ENCODE results near the gene LEFTY1. TPM values are rescaled to one million over a fixed set of nuclear protein-coding genes. Genes with fewer than 3 reads are reported as not detected.
"Not testable (repeated sequence)": the region's sequence is repeated elsewhere in the genome, so short reads cannot be mapped to it uniquely, and the experiment has no call there.

The LEFTY1 gene
- total RNA-seq, 1 donor from 2014 or later = not detected

DNA sequence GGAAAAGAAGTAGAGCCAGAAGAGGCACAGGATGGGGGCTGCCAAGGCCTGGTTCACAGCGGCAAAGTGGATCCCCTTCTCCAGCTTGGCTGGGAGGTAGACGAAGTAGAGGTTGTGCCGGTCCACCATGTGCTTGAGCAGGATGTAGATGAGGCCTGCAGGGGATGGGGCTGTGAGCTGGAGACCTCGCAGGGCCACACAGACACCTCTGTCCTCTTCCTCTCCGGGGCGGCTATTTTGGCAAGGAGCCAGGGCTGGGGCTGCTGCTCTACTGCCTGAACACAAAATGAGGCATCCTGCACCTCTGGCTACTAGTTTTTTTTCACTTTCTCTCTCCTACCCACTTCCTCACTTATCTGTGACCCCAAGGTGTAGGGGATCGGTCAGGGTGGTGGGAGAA is 39.0 kb downstream of the LEFTY1 start:
- DNase-seq (ENCODE audit: low read depth, low spot score) = no peak

DNA sequence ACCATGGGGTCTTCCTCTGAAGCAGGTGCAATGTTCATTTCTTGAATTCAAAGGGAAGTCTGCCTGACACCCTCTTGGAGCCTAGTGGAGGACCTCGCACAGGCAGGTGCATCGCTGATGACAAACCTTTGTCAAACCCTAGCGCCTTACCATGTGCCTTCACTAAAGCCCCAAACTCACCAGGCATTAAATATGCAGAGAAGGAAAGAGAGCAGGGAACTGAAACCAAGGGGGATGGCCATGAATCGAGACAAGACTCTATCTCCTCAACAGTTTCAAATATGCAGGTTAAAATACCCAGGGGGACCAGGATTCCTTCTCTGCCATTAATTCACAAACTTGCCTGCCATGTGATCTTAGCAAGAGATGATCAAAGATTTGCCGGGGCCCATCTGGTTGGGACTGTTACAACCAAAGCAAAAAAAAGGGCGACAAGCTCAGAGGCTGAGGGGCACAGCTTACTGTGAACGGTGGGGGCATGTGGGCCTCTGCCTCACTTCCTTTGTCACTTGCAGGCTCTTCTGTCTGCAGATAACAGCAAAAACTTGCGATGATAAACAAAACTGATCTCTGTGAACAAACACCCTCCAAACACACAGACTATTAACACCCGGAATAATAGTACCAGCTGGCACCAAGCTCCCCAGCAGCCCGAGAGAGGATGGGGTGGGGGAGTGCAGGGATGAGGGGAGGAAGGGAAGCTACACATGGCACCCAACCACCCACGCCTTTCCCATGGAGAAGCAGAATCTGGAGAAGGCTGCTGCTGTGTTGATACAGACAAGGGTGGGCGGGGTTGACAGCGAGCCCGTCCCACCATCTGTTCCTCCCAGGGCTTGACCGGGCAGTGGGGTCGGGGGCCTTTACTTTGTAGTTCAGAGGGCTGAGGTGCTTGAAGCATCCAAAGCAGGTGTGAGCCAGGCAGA is 40.7 kb downstream of the LEFTY1 start:
- no peak for DNase-seq (ENCODE audit: low read depth, low spot score)

DNA sequence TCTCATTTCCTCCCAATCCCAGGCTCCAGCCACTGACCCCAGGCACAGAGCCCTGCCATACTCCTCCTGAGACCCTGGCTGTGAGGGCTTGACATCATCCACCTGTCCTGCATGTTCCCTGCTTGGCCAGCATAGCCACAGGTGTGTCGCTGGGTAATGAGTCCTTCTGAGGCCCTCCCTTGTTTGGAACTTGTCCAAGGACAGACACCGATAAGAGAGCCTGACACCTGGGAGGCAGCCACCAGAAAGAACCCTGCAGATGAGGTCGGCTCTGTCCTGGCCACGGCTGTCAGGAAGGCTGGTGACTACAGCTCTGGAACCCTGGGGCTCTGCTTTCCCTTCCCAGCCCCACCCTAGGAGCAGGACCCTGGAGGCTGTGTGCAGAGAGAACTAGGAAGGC is 41.3 kb downstream of the LEFTY1 start:
- DNase-seq (ENCODE audit: low read depth, low spot score) = no peak

DNA sequence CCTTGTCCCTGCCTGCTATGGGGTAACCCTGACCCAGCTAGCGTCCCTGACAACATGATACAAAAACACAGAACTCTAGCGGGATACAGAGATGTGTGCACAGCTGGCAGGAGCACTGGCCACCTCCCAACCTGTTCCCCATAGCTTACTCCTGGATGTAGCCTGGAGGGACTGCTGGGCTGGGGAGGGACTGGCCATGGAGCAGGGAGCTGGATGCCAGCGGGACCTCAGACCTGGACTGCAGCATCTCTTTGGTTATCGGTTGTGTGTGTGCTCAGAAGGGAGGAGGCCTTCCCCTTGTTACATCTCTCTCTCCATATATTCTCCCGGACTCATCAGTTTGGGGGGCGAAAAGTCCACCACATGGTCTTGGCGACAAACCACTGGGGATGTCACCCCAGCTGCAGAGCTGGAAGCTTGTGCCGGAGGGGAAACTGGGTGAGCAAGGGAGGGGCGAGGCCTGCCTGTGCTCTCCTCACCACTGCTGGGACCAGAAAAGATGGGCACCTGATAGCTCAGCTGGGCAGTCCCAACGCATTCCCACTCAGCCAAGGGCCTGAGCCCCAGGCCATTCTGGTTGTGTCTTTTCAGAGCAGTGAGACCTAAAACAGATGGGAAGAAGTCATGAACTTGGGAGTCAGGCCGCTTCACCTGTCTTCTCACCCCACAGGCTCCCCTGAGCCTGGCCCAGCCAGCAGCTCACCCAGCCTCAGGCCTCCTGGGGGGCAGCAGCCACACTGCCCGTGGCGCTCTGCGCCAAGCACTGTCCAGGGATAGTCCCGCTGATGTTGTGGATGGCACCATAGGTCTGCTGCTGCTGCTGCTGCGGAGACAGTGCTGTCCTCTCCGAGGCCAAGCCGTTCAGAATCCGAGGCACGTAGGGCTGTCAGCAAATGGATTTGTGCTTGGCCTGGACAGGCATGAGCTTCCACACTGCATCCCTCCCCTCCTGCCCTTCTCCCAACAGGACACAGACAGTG is 42.3 kb downstream of the LEFTY1 start:
- no peak for DNase-seq (ENCODE audit: low read depth, low spot score)

DNA sequence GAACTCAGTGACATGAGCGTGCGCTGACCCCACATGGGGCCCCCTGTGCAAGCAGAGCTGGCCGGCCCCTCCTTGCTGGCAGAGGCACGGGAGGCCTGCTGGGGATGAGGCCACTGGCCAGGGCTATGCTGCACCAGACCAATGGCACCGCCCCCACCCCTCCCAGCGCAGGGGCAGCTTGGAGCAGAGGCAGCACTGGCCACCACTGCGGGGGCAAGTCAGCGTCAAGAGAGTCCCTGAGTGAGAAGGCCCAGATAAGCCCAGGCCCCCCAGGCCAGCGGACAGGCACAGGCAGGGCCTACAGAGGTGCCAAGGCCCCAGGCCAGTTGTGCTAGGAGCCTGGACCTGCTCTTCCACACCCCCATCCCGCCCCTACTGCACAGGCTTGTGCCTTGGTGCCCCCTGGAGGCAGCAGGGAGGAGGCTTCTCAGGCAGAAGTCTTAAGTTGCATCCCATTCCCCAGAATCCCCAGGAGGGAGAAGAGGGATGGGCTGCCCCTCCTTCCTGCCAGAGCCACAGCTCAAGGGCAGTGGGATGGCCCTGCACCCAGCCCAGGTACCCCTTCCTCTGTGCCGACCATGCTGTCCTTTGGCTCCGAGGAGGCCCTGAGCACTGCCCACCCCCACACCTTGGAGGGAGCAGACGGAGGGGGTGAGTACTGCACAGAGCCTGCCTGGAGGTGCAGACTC is 43.2 kb downstream of the LEFTY1 start:
- DNase-seq (ENCODE audit: low read depth, low spot score) = peak; percentile 60

DNA sequence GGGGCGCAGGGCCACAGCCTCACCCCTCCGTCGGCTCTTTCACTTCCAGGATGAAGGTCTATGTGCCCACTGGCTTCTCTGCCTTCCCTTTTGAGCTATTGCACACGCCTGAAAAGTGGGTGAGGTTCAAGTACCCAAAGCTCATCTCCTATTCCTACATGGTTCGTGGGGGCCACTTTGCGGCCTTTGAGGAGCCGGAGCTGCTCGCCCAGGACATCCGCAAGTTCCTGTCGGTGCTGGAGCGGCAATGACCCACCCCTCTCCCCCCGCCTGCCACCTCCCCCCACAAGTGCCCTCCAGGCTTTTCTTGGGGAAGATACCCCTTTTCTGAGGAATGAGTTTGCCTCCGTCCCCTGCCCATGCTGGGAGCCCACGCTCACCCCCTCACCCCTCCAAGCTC is 43.8 kb downstream of the LEFTY1 start:
- no peak for DNase-seq (ENCODE audit: low read depth, low spot score)

DNA sequence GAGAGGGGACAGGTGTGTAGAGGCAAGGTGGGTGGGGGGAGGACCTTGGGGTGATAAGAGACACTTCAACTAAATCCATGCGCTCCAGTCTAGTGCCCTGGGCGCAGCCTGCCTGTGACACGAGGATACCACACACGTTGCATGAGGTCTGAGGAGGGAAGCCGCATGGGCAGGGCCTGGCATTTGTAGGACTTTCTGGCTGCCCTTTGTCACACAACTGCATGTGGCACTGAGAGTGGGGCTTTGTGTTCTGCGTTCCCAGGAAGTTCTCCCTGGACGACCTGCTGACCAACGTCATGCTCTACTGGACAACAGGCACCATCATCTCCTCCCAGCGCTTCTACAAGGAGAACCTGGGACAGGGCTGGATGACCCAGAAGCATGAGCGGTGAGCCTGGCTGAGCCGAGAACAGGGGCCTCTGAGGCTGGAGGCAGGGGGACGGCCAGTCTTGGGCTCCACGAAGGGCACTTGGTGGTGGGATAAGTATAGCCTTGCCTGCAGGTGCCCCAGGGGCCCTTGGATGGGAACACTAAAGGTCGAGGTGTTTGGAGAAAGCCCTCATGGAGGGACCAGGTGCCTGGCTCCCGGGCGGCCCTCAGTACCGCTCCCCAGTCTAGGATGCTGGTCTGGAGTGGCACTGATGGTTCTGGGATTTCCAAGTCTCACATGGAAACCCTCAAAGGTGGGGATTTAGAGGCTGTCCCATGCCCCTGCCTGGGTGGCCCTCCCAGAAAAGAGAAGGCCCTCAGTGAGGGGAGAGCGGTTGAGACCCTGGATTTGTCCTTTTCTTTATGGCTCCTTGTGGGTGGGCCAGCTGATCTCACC is 44.5 kb downstream of the LEFTY1 start:
- no peak for DNase-seq (ENCODE audit: low read depth, low spot score)

DNA sequence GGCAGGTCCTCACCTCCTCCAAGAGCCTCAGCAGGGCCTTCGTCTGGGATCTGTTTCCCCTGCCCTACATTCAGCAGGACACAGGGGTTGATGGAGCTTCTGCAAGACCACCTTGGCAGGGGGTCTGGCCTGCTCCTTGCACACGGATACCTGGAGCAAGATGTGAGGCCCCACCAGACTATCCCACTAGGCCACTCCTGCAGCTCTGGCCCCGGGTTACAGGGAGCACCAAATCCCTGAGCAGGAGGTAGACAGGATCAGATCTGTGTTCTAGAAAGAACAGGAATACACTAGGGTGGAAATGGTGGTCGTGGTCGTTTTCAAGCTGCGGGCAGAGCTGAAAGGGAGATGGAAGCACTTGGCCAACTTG is 45.5 kb downstream of the LEFTY1 start:
- DNase-seq (ENCODE audit: low read depth, low spot score) = no peak

DNA sequence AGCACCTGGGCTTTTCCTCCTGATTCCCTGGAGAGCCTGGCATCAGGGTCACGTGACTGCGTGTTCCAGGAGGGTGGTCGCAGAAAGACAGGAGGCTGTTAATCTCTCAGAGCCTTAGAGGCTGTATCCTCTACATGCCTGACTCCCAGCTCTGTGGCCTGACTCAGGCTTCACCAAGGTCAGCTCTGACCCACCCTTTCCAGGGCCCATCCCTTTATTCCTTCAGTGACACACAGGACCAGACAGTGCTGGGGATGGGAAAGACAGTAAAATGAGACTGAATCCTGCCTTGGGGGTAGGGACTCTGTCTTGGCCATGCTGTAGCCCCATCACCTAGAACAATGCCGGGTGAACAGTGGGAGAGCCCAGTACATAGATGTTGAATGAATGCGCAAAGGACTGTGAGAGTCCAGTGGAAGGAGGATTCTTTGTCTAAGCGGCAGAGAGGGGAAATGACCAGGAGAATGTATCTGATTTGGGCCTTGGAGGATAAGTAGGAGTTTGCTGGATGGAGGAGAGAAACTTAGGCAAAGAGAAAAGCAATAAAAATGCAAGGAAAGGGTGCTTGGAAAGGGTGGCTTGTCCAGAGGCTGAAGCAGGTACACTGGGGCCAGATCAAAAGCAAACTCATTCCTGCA is 46.0 kb downstream of the LEFTY1 start:
- no peak for DNase-seq (ENCODE audit: low read depth, low spot score)

DNA sequence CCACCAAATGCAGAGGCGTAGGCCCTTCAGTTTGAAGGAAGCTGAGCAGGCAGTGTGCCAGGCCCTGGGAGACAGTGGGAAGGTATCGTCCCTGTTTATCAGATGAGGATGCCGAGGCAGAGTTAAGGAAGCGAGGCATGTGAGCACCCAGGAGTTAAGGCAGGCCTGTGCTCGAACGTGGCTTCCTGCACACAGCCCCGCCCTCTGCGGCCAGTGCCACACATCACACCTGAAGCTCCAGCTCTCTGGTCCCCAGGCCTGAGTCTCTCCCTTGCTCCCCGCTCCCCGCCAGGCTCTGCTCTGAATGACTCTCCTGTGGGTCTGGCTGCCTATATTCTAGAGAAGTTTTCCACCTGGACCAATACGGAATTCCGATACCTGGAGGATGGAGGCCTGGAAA is 46.9 kb downstream of the LEFTY1 start:
- no peak for DNase-seq (ENCODE audit: low read depth, low spot score)

DNA sequence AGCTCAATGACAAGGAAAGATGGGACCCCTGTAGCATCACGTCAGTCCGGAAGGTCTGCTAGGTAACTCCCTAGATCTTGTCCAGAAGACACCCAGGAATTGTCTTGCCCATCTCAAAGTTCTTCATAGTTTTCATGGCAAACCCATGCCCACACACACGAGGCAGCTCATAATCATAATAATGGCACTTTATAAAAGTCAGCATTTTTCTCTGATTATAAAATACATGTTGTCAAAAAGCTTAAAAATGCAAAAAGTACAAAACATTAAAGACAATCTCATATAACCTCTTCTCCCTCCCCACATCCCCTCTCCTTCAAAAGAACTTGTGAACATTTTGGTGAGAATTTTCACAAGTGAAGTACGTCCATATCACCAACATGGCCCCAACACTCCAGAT is 48.2 kb downstream of the LEFTY1 start:
- no peak for DNase-seq (ENCODE audit: low read depth, low spot score)

DNA sequence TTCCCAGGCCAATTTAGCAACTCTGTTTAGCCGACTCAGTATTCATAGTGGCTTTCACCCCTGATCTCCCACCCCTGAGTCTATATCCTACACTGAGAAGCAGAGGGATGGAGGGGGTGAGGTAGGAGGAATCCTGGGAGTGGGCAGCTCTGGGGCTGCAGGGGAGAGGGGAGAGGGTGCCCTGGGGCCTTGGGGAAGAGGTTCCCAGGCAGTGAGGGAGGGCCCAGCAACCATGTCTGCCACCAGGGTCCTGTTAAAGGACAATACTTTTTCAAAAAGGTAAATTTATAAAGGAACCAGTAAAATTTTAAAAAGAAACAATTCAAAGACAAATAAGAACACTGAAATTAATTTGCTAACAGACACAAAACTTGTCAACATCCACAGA is 48.7 kb downstream of the LEFTY1 start:
- DNase-seq (ENCODE audit: low read depth, low spot score) = no peak

DNA sequence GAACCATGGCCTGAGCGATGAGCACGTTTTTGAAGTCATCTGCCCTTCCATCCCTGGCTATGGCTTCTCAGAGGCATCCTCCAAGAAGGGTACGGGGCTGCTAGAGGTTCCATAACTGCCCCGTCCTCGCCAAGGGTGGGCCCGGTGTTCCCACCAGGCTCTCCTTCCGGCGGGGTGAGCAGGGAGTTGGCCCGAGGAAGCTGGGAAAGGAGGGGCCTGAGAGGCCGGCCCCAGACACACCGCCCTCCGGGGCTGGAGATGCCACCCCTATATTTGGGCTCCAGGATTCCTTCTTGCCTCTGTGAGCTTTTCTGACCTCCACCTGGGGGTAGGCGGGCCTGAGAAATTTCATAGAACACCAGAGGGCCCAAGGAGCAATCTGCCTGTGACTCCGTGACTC is 50.2 kb downstream of the LEFTY1 start:
- no peak for DNase-seq (ENCODE audit: low read depth, low spot score)

DNA sequence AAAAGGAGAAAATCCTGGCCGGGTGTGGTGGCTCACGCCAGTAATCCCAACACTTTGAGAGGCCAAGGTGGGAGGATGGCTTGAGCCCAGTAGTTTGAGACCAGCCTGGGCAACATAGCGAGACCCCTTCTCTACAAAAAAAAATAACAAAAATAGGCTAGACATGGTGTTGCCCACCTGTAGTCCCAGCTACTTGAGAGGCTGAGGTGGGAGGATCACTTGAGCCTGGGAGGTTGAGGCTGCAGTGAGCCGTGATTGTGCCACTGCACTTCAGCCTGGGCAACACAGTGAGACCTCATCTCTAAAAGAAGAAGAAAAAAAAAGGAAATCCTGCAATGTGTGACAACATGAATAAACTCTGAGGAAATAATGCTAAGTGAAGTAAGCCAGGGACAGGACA is 52.6 kb downstream of the LEFTY1 start:
- DNase-seq (ENCODE audit: low read depth, low spot score) = not testable (repeated sequence)

Other genes starting within 250 kb of the LEFTY1 start
- gene ENAH, start 236.0 kb downstream of the LEFTY1 start, total RNA-seq = 46.0 and 69.0 TPM in 2 replicates
- 210 and 267 TPM in 2 replicates for gene SRP9, start 111.3 kb downstream of the LEFTY1 start, total RNA-seq
- 7.1 and 12.4 TPM in 2 replicates for gene EPHX1, start 79.0 kb downstream of the LEFTY1 start, total RNA-seq
- gene TMEM63A, start 6.8 kb downstream of the LEFTY1 start, total RNA-seq = 8.3 and 12.7 TPM in 2 replicates
- gene PYCR2, start 35.1 kb upstream of the LEFTY1 start, total RNA-seq = 48.0 TPM in 2 replicates
- 0.26 TPM in 1 of 2 replicates, not detected in the other for gene LEFTY2, start 52.1 kb upstream of the LEFTY1 start, total RNA-seq
- gene SDE2, start 110.2 kb upstream of the LEFTY1 start, total RNA-seq = 27.7 and 32.6 TPM in 2 replicates
- gene H3-3A, start 173.6 kb upstream of the LEFTY1 start, total RNA-seq = 184 and 188 TPM in 2 replicates

All from pulmonary artery endothelial cell (primary cell).